AG04450 (cell line): Measurements from ENCODE around the gene MAP2K5. TPM values are rescaled to one million over a fixed set of nuclear protein-coding genes. Genes with fewer than 3 reads are reported as not detected.

ENCODE experiments used
- CTCF ChIA-PET: fragments of 300-600, 350-600 bp; formaldehyde crosslinking; extraction: SDS; loops from one replicate; lab custom pipeline; 2022; ENCODE audit warnings: antibody characterized with exemption, inconsistent platforms; lab: Charles Lee
- POLR2A ChIA-PET: fragments of 350-600 bp; formaldehyde crosslinking; extraction: SDS; loops from one replicate; lab custom pipeline; 2021; ENCODE audit warnings: antibody characterized with exemption, inconsistent platforms; lab: Yijun Ruan, JAX
- DNase-seq: peaks from one replicate; pipeline ENCODE4 v3.0.0-alpha.2; 2011; ENCODE audit warnings: low read depth, low spot score
- H3K27ac ChIP-seq: one replicate; pipeline ENCODE4 v1.5.1; 2012; ENCODE audit warnings: low read depth, low read length, control low read depth
- H3K27me3 ChIP-seq: one replicate; pipeline ENCODE4 v1.6.0; 2012; ENCODE audit warnings: low read length; ENCODE audit not compliant: control insufficient read depth, insufficient read depth
- H3K4me3 ChIP-seq: 2 replicates; pipeline ENCODE4 v1.5.1; 2011; ENCODE audit warnings: mild to moderate bottlenecking, low read depth, low read length, control low read depth
- H3K9me3 ChIP-seq: 2 replicates; pipeline ENCODE4 v1.5.1; 2012; ENCODE audit warnings: low read length; ENCODE audit not compliant: control insufficient read depth, insufficient read depth
- polyA minus RNA-seq: library from RNA; depleted of rRNA, polyadenylated mRNA; stranded (reverse); fragments of >200 nt; gene quantifications from 2 replicates; pipeline ENCODE4 v1.2.3, GENCODE V29; 2011; rRNA and poly(A)+ RNA removed
- polyA plus RNA-seq: library from polyadenylated mRNA; depleted of rRNA; stranded (reverse); fragments of >200 nt; gene quantifications from 2 replicates; pipeline ENCODE4 v1.2.3, GENCODE V29; 2011; rRNA removed
- TF ChIP-seq, protein P1 (sequence below): IDR thresholded peaks from 2 replicates; pipeline ENCODE4 v1.5.1; 2011; ENCODE audit warnings: low read depth, low read length, control low read depth, inconsistent platforms

MAP2K5 gene
- polyA plus RNA-seq, result 5.4 and 5.6 TPM in 2 replicates
- polyA minus RNA-seq, result 7.6 and 10.1 TPM in 2 replicates

DNA sequence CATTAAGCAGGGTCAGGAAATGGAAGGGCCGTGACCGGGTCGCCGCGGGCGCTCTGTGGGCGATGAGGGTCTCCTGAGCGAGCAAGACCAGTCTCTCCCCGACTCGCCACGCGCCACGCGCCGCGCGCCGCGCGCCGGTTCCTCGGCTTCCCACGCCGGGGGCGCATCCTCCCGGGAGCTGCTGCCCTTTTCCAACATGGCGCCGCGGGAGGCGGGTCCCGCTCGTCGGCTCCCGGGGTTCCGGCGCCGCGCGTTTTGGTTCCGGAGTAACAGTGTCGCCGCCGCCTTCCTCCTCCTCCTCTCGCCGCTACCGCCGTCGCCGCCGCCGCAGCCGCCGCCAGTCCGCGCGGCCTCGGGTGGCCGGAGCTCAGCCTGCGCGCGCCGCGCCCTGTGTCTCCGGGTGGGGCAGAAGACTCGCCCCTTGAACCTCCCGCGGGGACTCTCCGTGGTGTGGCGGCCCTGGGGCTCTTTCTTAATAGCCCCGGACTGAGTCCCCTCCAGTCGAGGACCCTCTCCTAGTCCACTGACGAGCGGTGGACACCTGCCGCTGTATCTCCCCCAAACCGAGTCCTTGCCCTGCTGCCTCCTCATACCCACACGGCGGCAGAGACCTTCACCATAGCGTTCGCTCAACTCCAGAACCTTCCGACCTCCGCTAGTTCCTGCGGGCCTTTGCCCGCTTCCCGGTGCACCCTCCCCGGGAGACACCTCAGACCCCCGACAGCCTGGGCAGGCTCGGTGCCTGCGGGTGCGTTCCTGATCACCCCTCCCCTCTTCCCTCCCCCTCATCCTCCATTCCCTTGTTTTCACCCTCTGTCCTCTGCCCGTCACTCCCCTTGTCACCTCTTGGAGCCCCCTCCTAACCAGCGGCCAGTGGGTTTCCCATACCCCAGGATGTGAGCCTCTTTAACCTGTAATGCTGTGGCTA is at the start of gene MAP2K5:
Gene MAP2K5 (plus strand): TSS at position 284 of the 928 bp plus-strand sequence. CDS start 633 bp downstream, at position 917.
- no peak for DNase-seq
- no peaks in the 10 kb centered on the region for H3K27me3 ChIP-seq
- TF ChIP-seq, protein P1, sequence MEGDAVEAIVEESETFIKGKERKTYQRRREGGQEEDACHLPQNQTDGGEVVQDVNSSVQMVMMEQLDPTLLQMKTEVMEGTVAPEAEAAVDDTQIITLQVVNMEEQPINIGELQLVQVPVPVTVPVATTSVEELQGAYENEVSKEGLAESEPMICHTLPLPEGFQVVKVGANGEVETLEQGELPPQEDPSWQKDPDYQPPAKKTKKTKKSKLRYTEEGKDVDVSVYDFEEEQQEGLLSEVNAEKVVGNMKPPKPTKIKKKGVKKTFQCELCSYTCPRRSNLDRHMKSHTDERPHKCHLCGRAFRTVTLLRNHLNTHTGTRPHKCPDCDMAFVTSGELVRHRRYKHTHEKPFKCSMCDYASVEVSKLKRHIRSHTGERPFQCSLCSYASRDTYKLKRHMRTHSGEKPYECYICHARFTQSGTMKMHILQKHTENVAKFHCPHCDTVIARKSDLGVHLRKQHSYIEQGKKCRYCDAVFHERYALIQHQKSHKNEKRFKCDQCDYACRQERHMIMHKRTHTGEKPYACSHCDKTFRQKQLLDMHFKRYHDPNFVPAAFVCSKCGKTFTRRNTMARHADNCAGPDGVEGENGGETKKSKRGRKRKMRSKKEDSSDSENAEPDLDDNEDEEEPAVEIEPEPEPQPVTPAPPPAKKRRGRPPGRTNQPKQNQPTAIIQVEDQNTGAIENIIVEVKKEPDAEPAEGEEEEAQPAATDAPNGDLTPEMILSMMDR, result no peak
- no peaks in the 10 kb centered on the region for H3K9me3 ChIP-seq
- CTCF ChIA-PET, result no interaction called here
- peak within 1 kb of the TSS; percentile 74 for H3K27ac ChIP-seq
- H3K4me3 ChIP-seq, result peak within 1 kb of the TSS; percentile 88
- POLR2A ChIA-PET, result interaction anchor here (1.0 kb wide), 2 partner anchors 21 to 69 kb away, joined by 4 read pairs; no protein-coding TSS in a partner anchor

GRCh38 chr15:67495585-67495984 is 46.9 kb upstream of the MAP2K5 start:
- H3K27me3 ChIP-seq, result no peaks in the 10 kb centered on the region
- TF ChIP-seq, protein P1, result no peak
- H3K27ac ChIP-seq, result no peak overlapping the region
- H3K9me3 ChIP-seq, result no peaks in the 10 kb centered on the region
- DNase-seq, result no peak
- ChIA-PET CTCF (no interaction called here), POLR2A (interaction anchor here (0.6 kb wide), 1 partner anchor 1663 kb away, joined by 8 read pairs; no protein-coding TSS in a partner anchor)
- no peak overlapping the region for H3K4me3 ChIP-seq

GRCh38 chr15:67501177-67501835 is 41.2 kb upstream of the MAP2K5 start:
- Histone ChIP-seq H3K27ac (no peak overlapping the region), H3K4me3 (no peak overlapping the region), H3K27me3 (no peaks in the 10 kb centered on the region), H3K9me3 (no peaks in the 10 kb centered on the region)
- POLR2A ChIA-PET, result interaction anchor here (0.6 to 1.0 kb wide), 2 partner anchors 21 to 145 kb away, joined by 3 read pairs; no protein-coding TSS in a partner anchor
- DNase-seq, result no peak
- CTCF ChIA-PET, result interaction anchor here (0.7 to 1.7 kb wide), 12 partner anchors 15 to 653 kb away, joined by 3 to 7 read pairs (median 4); no protein-coding TSS in a partner anchor
- TF ChIP-seq, protein P1, result peak; percentile 54

DNA sequence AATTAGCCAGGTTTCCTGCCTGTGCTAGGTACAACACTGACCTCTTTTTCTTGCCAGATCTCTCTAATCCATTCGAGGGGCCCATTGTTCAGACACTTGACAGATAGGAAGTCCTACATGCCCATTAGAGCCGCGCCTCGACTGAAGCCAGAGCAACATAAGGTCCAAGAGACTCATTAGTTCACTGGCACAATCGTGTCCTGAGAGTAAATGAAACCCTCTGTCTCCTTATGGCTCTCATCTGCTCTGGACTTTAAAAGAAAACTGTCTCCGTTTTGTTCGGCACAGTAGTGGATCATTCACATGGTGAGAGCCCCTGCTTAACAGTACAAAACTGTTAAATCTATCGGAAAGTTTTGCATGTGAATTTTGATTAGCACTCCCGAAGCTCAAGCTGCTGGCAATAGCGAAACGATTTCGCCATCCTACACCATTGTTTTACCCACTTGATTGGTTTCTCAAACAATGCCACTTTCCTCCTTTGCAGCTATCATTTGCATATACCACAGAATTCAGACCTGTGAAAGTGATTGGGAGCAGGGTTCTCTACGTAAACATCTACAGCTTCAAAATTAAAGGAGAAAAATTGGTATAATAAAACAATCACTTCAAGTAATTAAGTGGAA is 40.6 kb upstream of the MAP2K5 start:
- TF ChIP-seq, protein P1, result no peak
- POLR2A ChIA-PET, result interaction anchor here (1.0 kb wide), 1 partner anchor 20 kb away, joined by 3 read pairs; no protein-coding TSS in a partner anchor
- H3K27me3 ChIP-seq, result no peaks in the 10 kb centered on the region
- no peaks in the 10 kb centered on the region for H3K9me3 ChIP-seq
- H3K4me3 ChIP-seq, result no peak overlapping the region
- no peak overlapping the region for H3K27ac ChIP-seq
- CTCF ChIA-PET, result interaction anchor here (0.8 to 2.5 kb wide), 11 partner anchors 16 to 652 kb away, joined by 3 to 18 read pairs (median 5); no protein-coding TSS in a partner anchor
- no peak for DNase-seq
